GM10248 (cell line): ENCODE data around the gene MRPL50.

Experiments used
- CTCF ChIA-PET: fragments of 300-600 bp; sonication (Branson Sonifier 250); formaldehyde crosslinking; extraction: SDS; loops from one replicate; lab custom pipeline; 2021; ENCODE audit warnings: antibody characterized with exemption; lab: Yijun Ruan, JAX
- POLR2A ChIA-PET: fragments of 350-650 bp; sonication (Branson Sonifier 250); formaldehyde crosslinking; extraction: SDS; loops from one replicate; lab custom pipeline; 2020; ENCODE audit warnings: antibody characterized with exemption; lab: Yijun Ruan, JAX
- DNase-seq: peaks from one replicate; pipeline ENCODE4 v3.0.0; 2012; ENCODE audit errors: extremely low spot score
- TF ChIP-seq, protein P1 (sequence below): IDR thresholded peaks from 2 replicates; pipeline ENCODE4 v1.5.1; 2012; ENCODE audit warnings: mild to moderate bottlenecking, low read depth; ENCODE audit errors: extremely low read depth, missing control alignments, control extremely low read depth

Gene MRPL50

GRCh38 chr9:101398068-101398929 lies at the start of gene MRPL50, which contains the start of gene ZNF189:
Gene MRPL50, minus strand, starts transcription at chr9:101398618. Its CDS starts 26 bp downstream, at chr9:101398592.
Gene ZNF189, plus strand, starts transcription at chr9:101398851. Its CDS starts 306 bp downstream, at chr9:101399157.
- CTCF ChIA-PET, result interaction anchor here (0.8 to 2.0 kb wide), 3 partner anchors 10 to 61 kb away, joined by 3 to 9 read pairs (median 5); no protein-coding TSS in a partner anchor
- POLR2A ChIA-PET, result interaction anchor here (0.6 to 1.6 kb wide), 4 partner anchors 10 to 1053 kb away, joined by 4 to 6 read pairs (median 5); no protein-coding TSS in a partner anchor
- peak; percentile 94 for DNase-seq
- TF ChIP-seq, protein P1, sequence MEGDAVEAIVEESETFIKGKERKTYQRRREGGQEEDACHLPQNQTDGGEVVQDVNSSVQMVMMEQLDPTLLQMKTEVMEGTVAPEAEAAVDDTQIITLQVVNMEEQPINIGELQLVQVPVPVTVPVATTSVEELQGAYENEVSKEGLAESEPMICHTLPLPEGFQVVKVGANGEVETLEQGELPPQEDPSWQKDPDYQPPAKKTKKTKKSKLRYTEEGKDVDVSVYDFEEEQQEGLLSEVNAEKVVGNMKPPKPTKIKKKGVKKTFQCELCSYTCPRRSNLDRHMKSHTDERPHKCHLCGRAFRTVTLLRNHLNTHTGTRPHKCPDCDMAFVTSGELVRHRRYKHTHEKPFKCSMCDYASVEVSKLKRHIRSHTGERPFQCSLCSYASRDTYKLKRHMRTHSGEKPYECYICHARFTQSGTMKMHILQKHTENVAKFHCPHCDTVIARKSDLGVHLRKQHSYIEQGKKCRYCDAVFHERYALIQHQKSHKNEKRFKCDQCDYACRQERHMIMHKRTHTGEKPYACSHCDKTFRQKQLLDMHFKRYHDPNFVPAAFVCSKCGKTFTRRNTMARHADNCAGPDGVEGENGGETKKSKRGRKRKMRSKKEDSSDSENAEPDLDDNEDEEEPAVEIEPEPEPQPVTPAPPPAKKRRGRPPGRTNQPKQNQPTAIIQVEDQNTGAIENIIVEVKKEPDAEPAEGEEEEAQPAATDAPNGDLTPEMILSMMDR, result no peak

DNA sequence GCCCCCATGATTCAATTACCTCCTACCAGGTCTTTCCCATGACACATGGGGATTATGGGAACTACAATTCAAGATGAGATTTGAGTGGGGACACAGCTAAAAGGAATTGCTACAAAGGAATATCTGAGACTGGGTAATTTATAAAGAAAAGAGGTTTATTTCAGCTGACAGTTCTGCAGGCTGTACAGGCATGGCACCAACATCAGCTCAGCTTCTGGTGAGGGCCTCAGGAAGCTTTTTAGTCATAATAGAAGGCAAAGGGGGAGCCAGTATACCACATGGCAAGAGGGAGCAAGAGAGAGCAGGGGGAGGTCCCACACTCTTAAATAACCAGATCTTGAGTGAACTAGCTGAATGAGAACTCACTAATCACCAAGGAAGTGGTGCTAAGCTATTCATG lies 48.3 kb upstream of the MRPL50 start:
- ChIA-PET POLR2A (no interaction called here), CTCF (interaction anchor here (1.1 to 1.9 kb wide), 7 partner anchors 9 to 83 kb away, joined by 3 to 7 read pairs (median 5); no protein-coding TSS in a partner anchor)
- DNase-seq, result no peak
- TF ChIP-seq, protein P1, result no peak

GRCh38 chr9:101445353-101446029 lies 47.1 kb upstream of the MRPL50 start:
- ChIA-PET POLR2A (no interaction called here), CTCF (interaction anchor here (0.7 to 1.9 kb wide), 7 partner anchors 8 to 84 kb away, joined by 3 to 7 read pairs (median 5); no protein-coding TSS in a partner anchor)
- TF ChIP-seq, protein P1, result no peak
- DNase-seq, result no peak

- TF ChIP-seq, protein P1, result no peak
- POLR2A ChIA-PET, result no interaction called here
- no peak for DNase-seq
- CTCF ChIA-PET, result no interaction called here
Observed at GRCh38 chr9:101443364-101443771, 45.0 kb upstream of the MRPL50 start.

GRCh38 chr9:101442736-101443135 lies 44.3 kb upstream of the MRPL50 start:
- ChIA-PET POLR2A (no interaction called here), CTCF (interaction anchor here (0.8 kb wide), 1 partner anchor 16 kb away, joined by 3 read pairs; no protein-coding TSS in a partner anchor)
- TF ChIP-seq, protein P1, result no peak
- DNase-seq, result no peak

DNA sequence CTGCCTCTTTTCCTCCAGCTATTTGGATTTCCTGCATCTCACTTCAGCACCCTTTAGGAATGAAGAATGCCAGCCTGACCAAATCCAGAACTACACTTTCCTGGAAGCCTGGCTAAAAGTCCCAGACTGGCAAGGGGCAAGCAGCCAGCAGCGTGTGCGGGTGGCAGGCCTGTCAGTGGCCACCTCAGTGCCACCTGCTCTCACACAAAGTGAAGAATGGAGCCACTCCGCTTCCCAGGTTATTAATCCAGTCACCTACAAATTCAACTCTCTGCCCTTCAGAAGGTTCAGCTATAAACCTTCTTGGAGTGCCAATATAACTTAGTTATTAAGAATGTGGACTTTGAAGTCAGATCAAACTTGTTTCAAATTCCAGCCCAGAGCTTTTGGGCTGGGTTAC lies 43.9 kb upstream of the MRPL50 start:
- CTCF ChIA-PET, result interaction anchor here (0.8 kb wide), 1 partner anchor 16 kb away, joined by 3 read pairs; no protein-coding TSS in a partner anchor
- no peak for DNase-seq
- TF ChIP-seq, protein P1, result no peak
- POLR2A ChIA-PET, result no interaction called here
